WTC11 (cell line): ENCODE results near the gene KCNQ2.

ENCODE experiments used
- ATF3 ChIP-seq: sonication (generic); formaldehyde crosslinking; conservative IDR thresholded peaks from 2 replicates; pipeline ENCODE4 v1.8.1; 2022; ENCODE audit warnings: mild to moderate bottlenecking, missing genetic modification reagents
- ATF6 ChIP-seq: sonication (generic); formaldehyde crosslinking; IDR thresholded peaks from 2 replicates; pipeline ENCODE4 v1.8.1; 2023; ENCODE audit warnings: mild to moderate bottlenecking, missing genetic modification reagents
- CTCF ChIP-seq: fragments of 200-600 bp; IDR thresholded peaks from 2 replicates; pipeline ENCODE4 v1.8.0; 2022; ENCODE audit warnings: antibody characterized with exemption
- ELF4 ChIP-seq: sonication (generic); formaldehyde crosslinking; IDR thresholded peaks from 2 replicates; pipeline ENCODE4 v1.8.1; 2022; ENCODE audit warnings: low read depth, mild to moderate bottlenecking, moderate library complexity, missing genetic modification reagents
- EMX1 ChIP-seq: fragments of 250-450 bp; sonication (Bioruptor Pico); IDR thresholded peaks from 2 replicates; pipeline ENCODE4 v1.8.0; 2021; ENCODE audit warnings: mild to moderate bottlenecking
- TF ChIP-seq, protein P1 (sequence below): sonication (generic); formaldehyde crosslinking; IDR thresholded peaks from 2 replicates; pipeline ENCODE4 v1.8.1; 2023; ENCODE audit warnings: mild to moderate bottlenecking, missing genetic modification reagents, moderate library complexity
- TF ChIP-seq, protein P2 (sequence below): sonication (generic); formaldehyde crosslinking; IDR thresholded peaks from 2 replicates; pipeline ENCODE4 v1.8.1; 2022; ENCODE audit warnings: low read depth, missing genetic modification reagents, borderline replicate concordance

DNA sequence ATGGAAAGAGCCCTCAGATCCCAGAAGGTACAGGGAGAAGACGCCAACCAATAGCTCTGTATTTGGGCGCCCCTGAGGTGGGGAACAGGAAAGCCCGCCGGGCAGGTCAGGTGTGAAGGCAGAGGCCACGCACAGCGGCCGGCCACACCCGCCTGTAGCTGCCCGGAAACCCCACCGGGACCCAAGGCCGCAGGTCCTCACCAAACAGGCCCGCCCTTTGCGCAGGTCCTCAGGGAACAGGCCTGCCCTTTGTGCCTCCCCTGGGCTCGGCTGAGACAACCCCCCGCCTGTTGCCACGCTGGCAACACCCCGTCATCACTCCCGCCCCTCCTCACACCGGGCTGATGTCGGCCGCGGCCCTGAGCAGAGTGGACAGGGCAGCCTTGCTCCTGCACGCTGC is 66.4 kb downstream of the KCNQ2 start:
- TF ChIP-seq ELF4 (CRISPR knock-in tag) (no peak), ATF6 (no peak), ATF3 (no peak), EMX1 (CRISPR knock-in tag) (no peak), CTCF (no peak)
- TF ChIP-seq, protein P1, sequence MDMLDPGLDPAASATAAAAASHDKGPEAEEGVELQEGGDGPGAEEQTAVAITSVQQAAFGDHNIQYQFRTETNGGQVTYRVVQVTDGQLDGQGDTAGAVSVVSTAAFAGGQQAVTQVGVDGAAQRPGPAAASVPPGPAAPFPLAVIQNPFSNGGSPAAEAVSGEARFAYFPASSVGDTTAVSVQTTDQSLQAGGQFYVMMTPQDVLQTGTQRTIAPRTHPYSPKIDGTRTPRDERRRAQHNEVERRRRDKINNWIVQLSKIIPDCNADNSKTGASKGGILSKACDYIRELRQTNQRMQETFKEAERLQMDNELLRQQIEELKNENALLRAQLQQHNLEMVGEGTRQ (CRISPR knock-in tag): no peak
- TF ChIP-seq, protein P2, sequence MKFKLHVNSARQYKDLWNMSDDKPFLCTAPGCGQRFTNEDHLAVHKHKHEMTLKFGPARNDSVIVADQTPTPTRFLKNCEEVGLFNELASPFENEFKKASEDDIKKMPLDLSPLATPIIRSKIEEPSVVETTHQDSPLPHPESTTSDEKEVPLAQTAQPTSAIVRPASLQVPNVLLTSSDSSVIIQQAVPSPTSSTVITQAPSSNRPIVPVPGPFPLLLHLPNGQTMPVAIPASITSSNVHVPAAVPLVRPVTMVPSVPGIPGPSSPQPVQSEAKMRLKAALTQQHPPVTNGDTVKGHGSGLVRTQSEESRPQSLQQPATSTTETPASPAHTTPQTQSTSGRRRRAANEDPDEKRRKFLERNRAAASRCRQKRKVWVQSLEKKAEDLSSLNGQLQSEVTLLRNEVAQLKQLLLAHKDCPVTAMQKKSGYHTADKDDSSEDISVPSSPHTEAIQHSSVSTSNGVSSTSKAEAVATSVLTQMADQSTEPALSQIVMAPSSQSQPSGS (CRISPR knock-in tag): no peak
